Fibroblast of mammary gland (primary cell): ENCODE results near the gene MBTD1.

ENCODE experiments used
- DNase-seq: peaks from one replicate; pipeline ENCODE4 v3.0.0-alpha.2; 2010; ENCODE audit warnings: low read depth
- H3K4me3 ChIP-seq: 2 replicates; pipeline ENCODE4 v1.5.1; 2011; ENCODE audit warnings: low read depth, mild to moderate bottlenecking, low read length, moderate library complexity; ENCODE audit not compliant: control insufficient read depth
- TF ChIP-seq, protein P1 (sequence below): conservative IDR thresholded peaks from 2 replicates; pipeline ENCODE4 v1.5.1; 2011; ENCODE audit warnings: low read depth, low read length, inconsistent platforms; ENCODE audit not compliant: control insufficient read depth, insufficient read depth

Gene MBTD1

DNA sequence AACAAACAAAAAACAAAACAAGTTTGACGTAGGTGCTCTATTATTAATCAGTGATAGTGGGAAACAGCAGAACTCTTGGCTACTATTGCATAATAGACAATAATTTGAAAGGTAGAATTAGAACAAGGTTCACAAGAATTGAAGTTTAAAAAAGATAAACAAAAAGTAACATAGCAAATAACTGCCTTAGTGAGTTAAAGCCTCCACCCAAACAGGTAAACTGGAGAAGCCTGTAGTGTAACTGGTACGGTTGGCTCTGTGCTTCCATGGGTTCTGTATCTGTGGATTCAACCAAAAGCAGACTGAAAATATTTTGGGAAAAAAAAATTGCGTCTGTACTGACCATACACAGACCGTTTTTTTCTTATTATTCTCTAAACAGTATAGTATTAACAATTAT is 38.5 kb downstream of the MBTD1 start:
- TF ChIP-seq, protein P1, sequence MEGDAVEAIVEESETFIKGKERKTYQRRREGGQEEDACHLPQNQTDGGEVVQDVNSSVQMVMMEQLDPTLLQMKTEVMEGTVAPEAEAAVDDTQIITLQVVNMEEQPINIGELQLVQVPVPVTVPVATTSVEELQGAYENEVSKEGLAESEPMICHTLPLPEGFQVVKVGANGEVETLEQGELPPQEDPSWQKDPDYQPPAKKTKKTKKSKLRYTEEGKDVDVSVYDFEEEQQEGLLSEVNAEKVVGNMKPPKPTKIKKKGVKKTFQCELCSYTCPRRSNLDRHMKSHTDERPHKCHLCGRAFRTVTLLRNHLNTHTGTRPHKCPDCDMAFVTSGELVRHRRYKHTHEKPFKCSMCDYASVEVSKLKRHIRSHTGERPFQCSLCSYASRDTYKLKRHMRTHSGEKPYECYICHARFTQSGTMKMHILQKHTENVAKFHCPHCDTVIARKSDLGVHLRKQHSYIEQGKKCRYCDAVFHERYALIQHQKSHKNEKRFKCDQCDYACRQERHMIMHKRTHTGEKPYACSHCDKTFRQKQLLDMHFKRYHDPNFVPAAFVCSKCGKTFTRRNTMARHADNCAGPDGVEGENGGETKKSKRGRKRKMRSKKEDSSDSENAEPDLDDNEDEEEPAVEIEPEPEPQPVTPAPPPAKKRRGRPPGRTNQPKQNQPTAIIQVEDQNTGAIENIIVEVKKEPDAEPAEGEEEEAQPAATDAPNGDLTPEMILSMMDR = no peak
- no peak for DNase-seq
- no peak overlapping the region for H3K4me3 ChIP-seq

DNA sequence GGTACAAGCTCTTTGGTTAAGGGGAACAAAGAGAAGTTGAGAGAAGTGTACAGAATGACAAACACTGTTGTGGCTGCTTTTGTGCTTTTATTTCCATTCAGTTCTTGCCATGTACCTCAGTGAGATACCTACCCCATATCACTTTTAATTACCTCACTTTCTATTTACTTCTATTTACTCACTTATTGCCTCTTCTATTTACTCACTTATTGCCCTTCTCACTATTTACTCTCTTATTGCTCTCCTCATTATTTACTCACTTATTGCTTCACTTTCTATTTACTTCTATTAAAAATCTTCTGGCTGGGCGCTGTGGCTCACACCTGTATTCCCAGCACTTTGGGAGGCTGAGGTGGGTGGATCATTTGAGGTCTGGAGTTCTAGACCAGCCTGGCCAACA is 41.9 kb downstream of the MBTD1 start:
- TF ChIP-seq, protein P1 = no peak
- DNase-seq = no peak
- no peak overlapping the region for H3K4me3 ChIP-seq

GRCh38 chr17:51214920-51215319 is 44.9 kb downstream of the MBTD1 start:
- no peak overlapping the region for H3K4me3 ChIP-seq
- no peak for DNase-seq
- TF ChIP-seq, protein P1 = no peak

GRCh38 chr17:51203838-51204237 is 56.0 kb downstream of the MBTD1 start:
- no peak overlapping the region for H3K4me3 ChIP-seq
- TF ChIP-seq, protein P1 = no peak
- DNase-seq = no peak

DNA sequence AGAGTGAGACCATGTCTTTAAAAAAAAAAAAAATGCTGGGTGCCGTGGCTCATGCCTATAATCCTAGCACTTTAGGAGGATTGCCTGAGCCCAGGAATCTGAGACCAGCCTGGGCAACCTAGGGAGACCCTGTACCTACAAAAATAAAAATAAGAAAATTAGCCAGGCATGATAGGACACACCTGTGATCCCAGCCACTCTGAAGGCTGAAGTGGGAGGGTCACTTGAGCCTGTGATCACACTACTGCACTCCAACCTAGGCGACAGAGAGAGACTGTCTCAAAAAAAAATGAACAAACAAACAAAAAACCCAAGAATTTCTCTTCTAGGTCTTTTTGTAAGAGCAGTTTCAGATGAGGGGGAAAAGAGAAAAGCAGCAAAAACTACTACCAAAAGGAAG is 59.0 kb downstream of the MBTD1 start:
- TF ChIP-seq, protein P1 = no peak
- no peak for DNase-seq

DNA sequence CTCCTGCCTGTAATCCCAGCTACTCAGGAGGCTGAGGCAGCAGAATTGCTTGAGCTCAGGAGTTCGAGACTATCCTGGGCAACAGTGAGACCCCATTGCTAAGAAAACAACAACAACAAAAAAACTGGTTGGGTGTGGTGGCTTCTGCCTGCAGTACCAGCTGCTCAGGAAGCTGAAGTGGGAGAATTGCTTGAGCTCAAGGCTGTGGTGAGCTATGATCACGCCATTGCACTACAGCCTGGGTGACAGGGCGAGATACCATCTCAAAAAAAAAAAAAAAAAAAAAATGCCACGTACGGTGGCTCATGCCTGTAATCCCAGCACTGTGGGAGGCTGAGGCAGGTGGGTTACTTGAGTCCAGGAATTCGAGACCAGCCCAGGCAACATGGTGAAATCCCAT is 59.6 kb downstream of the MBTD1 start:
- DNase-seq = no peak
- TF ChIP-seq, protein P1 = no peak

More for the DNA sequence above, 59.0 kb downstream of the MBTD1 start:
- no peak overlapping the region for H3K4me3 ChIP-seq

GRCh38 chr17:51197754-51198153 is 62.1 kb downstream of the MBTD1 start:
- no peak for DNase-seq
- TF ChIP-seq, protein P1 = no peak
- no peak overlapping the region for H3K4me3 ChIP-seq

More for the DNA sequence above, 59.6 kb downstream of the MBTD1 start:
- no peak overlapping the region for H3K4me3 ChIP-seq
